Panc1 (cell line): ENCODE results near the gene ELK3. TPM values are rescaled to one million over a fixed set of nuclear protein-coding genes. Genes with fewer than 3 reads are reported as not detected.

ENCODE experiments used
- ATAC-seq: fragments of 200-7000 bp; cut with Tn5 transposase; 2 replicates; pipeline ENCODE4 v1.9.1; 2020; ENCODE audit warnings: mild to moderate bottlenecking, moderate library complexity
- BruUV-seq: library from RNA; stranded (reverse); fragments of 400-500 nt; replicated peaks from 2 replicates; lab custom pipeline; 2021; lab: Mats Ljungman, UMichigan
- CTCF ChIA-PET: fragments of 300-600 bp; sonication (Branson Sonifier 250); formaldehyde crosslinking; loops from one replicate; lab custom pipeline; 2022; ENCODE audit warnings: antibody characterized with exemption; lab: Charles Lee
- POLR2A ChIA-PET: fragments of 300-600 bp; sonication (Branson Sonifier 250); formaldehyde crosslinking; loops from one replicate; lab custom pipeline; 2022; ENCODE audit warnings: antibody characterized with exemption; lab: Charles Lee
- DNase-seq: peaks from one replicate; pipeline ENCODE4 v3.0.0-alpha.2; 2010; ENCODE audit warnings: low read depth, low spot score
- H3K27ac ChIP-seq: 2 replicates; pipeline ENCODE4 v1.5.1; 2011; ENCODE audit warnings: mild to moderate bottlenecking, low read length, inconsistent platforms
- H3K27me3 ChIP-seq: fragments of 200-500 bp; sonication (Bioruptor generic); 2 replicates; pipeline ENCODE4 v1.6.0; 2014; ENCODE audit warnings: low read length, inconsistent platforms; ENCODE audit not compliant: control insufficient read depth, insufficient read depth
- H3K36me3 ChIP-seq: fragments of 200-500 bp; sonication (Bioruptor generic); 2 replicates; pipeline ENCODE4 v1.5.1; 2014; ENCODE audit warnings: inconsistent platforms, mild to moderate bottlenecking, low read length, moderate library complexity; ENCODE audit not compliant: control insufficient read depth, insufficient read depth
- H3K4me1 ChIP-seq: 2 replicates; pipeline ENCODE4 v1.5.1; 2011; ENCODE audit warnings: inconsistent platforms, mild to moderate bottlenecking, low read length, moderate library complexity; ENCODE audit not compliant: control insufficient read depth, insufficient read depth
- H3K4me3 ChIP-seq, 2 experiments: 2 replicates each; pipeline ENCODE4 v1.5.1; 2011 to 2012; ENCODE audit warnings: low read depth in 2 of 2, low read length in 2 of 2, mild to moderate bottlenecking in 2 of 2, inconsistent platforms in 1 of 2, moderate library complexity in 1 of 2
- H3K9me3 ChIP-seq: fragments of 200-500 bp; sonication (Bioruptor generic); 2 replicates; pipeline ENCODE4 v1.5.1; 2014; ENCODE audit warnings: low read depth, mild to moderate bottlenecking, inconsistent platforms, low read length, moderate library complexity; ENCODE audit not compliant: control insufficient read depth, insufficient read depth
- TCF7L2 ChIP-seq: IDR thresholded peaks from 2 replicates; pipeline ENCODE4 v1.6.1; 2011; ENCODE audit warnings: mild to moderate bottlenecking, low read depth, low read length, inconsistent platforms
- in situ Hi-C: cut with HindIII; loops from 2 replicates; pipeline ENCODE4 v1.10.0; 2016; ENCODE audit warnings: low sequenced_read_pairs, low pct_unique_long_range_greater_than_20kb
- intact Hi-C: fragments of 100-400 bp; cut with micrococcal nuclease; formaldehyde crosslinking; loops from one replicate; pipeline ENCODE4 v1.10.0; 2022; ENCODE audit not compliant: unreplicated experiment
- total RNA-seq: library from RNA; stranded (reverse); gene quantifications from one replicate; pipeline ENCODE4 v1.2.1, GENCODE V29; 2021; ENCODE audit not compliant: unreplicated experiment
- TF ChIP-seq, protein P1 (sequence below), 2 experiments: IDR thresholded peaks; 2 replicates each; pipeline ENCODE4 v1.6.1; 2011 to 2012; ENCODE audit warnings: low read depth in 2 of 2, control low read depth in 1 of 2, low read length in 1 of 2, mild to moderate bottlenecking in 1 of 2, moderate library complexity in 1 of 2; ENCODE audit not compliant: insufficient read depth in 1 of 2
- TF ChIP-seq, protein P2 (sequence below): fragments of 450-650 bp; IDR thresholded peaks from 2 replicates; pipeline ENCODE4 v1.5.1; 2017; ENCODE audit warnings: mild to moderate bottlenecking

Gene ELK3
- total RNA-seq, 1 experiment from 2014 or later = 25.1 TPM

DNA sequence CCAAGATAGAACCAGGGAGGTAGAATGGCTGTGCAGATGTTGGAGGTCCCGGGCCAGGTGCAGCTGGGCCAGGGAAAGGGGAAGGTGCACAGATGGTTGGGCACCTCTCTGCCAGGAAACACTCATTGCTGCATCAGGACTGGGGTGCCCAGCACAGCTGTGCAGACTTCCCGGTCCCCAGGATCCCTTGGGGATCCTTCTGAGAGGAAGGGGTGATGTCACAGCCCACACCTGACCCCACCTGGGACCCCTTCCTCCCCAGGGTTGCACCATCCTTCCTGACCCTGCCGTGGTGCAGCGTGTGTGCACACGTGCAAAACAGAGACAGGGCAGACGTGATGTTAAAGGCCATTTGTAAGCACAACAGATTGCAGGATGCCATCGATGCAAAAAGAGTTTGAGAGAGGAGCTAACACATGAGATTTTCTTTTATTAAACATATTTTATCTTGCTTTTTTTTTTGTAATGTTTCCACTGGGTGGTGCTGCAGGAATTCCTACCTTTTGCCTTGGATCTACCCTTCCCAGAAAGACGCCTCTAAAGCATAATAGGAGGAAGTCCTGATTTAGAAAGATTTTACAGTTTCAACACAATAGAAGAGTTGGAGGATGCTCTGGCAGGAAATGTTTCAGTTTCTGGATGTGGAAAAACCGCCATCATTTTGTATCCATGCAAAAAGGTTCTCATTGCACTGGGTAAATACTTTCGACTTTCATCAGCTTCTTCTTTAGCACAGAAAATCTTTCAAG, 14.8 kb downstream of the ELK3 start:
- Histone ChIP-seq H3K36me3 (no peaks in the 10 kb centered on the region), H3K27ac (no peak overlapping the region)

DNA sequence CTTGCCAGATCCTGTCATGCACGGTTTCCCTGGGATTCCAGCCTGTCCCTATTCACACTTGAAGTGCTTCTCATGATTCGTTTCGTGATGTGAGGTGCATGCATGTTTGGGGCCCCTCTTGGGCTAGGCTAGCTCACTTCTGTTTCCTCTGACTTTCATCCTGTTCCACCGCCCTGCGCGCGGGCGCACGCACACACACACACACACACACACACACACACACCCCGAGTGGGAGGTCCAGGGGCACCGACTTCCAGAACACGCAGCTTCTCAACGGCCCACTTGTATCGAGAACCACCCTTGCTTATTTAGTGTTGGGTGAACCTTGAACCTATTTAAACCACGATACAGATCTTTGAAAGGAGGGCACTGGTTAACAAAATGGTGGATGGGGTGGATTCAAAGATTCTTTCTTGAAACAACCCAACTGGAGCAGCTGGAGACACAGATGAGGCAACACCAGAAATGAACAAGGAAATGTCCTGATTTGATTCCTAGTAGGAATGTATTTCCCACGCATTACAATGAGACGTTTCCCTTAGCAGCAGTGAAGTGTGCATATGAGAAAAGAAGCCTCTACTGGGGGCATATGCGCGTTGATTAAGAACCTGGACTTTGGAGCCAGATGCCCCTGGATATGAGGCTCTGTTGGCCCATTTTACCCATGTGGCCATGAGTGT, 16.3 kb downstream of the ELK3 start:
- BruUV-seq = no TSS peak

More for the DNA sequence above, 14.8 kb downstream of the ELK3 start:
- in situ Hi-C loops = no loop called here
- ChIA-PET POLR2A (interaction anchor here (0.7 kb wide), 1 partner anchor 28 kb away, joined by 3 read pairs; no protein-coding TSS in a partner anchor), CTCF (interaction anchor here (1.1 kb wide), 1 partner anchor 307 kb away, joined by 5 read pairs; no protein-coding TSS in a partner anchor)
- TF ChIP-seq, protein P1, sequence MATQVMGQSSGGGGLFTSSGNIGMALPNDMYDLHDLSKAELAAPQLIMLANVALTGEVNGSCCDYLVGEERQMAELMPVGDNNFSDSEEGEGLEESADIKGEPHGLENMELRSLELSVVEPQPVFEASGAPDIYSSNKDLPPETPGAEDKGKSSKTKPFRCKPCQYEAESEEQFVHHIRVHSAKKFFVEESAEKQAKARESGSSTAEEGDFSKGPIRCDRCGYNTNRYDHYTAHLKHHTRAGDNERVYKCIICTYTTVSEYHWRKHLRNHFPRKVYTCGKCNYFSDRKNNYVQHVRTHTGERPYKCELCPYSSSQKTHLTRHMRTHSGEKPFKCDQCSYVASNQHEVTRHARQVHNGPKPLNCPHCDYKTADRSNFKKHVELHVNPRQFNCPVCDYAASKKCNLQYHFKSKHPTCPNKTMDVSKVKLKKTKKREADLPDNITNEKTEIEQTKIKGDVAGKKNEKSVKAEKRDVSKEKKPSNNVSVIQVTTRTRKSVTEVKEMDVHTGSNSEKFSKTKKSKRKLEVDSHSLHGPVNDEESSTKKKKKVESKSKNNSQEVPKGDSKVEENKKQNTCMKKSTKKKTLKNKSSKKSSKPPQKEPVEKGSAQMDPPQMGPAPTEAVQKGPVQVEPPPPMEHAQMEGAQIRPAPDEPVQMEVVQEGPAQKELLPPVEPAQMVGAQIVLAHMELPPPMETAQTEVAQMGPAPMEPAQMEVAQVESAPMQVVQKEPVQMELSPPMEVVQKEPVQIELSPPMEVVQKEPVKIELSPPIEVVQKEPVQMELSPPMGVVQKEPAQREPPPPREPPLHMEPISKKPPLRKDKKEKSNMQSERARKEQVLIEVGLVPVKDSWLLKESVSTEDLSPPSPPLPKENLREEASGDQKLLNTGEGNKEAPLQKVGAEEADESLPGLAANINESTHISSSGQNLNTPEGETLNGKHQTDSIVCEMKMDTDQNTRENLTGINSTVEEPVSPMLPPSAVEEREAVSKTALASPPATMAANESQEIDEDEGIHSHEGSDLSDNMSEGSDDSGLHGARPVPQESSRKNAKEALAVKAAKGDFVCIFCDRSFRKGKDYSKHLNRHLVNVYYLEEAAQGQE (IDR thresholded peaks at IDR 0.05; ENCODE audit: insufficient read depth in 1 of 2, low read depth in 2 of 2, low read length in 1 of 2) = no peak
- Histone ChIP-seq H3K27me3 (no peaks in the 10 kb centered on the region), H3K9me3 (no peaks in the 10 kb centered on the region), H3K4me1 (peaks cover 3% of the 10 kb centered on the region; the same call in 1 of the 2 replicates), H3K4me3 (no peak overlapping the region)
- DNase-seq (no peak), ATAC-seq (no peak)
- intact Hi-C loops = no loop called here
- BruUV-seq = no TSS peak

More for the DNA sequence above, 16.3 kb downstream of the ELK3 start:
- no peaks in the 10 kb centered on the region for H3K27me3 ChIP-seq
- H3K4me3 ChIP-seq = no peak overlapping the region
- POLR2A ChIA-PET = interaction anchor here (0.7 kb wide), 1 partner anchor 78 kb away, joined by 8 read pairs; no protein-coding TSS in a partner anchor
- no peaks in the 10 kb centered on the region for H3K36me3 ChIP-seq
- DNase-seq = no peak
- CTCF ChIA-PET = interaction anchor here (0.7 kb wide), 2 partner anchors 51 to 246 kb away, joined by 3 read pairs; no protein-coding TSS in a partner anchor
- no peak for TF ChIP-seq TCF7L2
- TF ChIP-seq, protein P2, sequence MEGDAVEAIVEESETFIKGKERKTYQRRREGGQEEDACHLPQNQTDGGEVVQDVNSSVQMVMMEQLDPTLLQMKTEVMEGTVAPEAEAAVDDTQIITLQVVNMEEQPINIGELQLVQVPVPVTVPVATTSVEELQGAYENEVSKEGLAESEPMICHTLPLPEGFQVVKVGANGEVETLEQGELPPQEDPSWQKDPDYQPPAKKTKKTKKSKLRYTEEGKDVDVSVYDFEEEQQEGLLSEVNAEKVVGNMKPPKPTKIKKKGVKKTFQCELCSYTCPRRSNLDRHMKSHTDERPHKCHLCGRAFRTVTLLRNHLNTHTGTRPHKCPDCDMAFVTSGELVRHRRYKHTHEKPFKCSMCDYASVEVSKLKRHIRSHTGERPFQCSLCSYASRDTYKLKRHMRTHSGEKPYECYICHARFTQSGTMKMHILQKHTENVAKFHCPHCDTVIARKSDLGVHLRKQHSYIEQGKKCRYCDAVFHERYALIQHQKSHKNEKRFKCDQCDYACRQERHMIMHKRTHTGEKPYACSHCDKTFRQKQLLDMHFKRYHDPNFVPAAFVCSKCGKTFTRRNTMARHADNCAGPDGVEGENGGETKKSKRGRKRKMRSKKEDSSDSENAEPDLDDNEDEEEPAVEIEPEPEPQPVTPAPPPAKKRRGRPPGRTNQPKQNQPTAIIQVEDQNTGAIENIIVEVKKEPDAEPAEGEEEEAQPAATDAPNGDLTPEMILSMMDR = no peak
- TF ChIP-seq, protein P1 (IDR thresholded peaks at IDR 0.05; ENCODE audit: insufficient read depth in 1 of 2, low read depth in 2 of 2, low read length in 1 of 2) = no peak
- intact Hi-C loops (no loop called here), in situ Hi-C loops (no loop called here)
- H3K27ac ChIP-seq = no peak overlapping the region
- ATAC-seq = no peak
- H3K4me1 ChIP-seq = peaks cover 3% of the 10 kb centered on the region; the same call in 1 of the 2 replicates
- no peaks in the 10 kb centered on the region for H3K9me3 ChIP-seq
